GM23338 (cell line): ENCODE results near the gene NAA30. TPM values are rescaled to one million over a fixed set of nuclear protein-coding genes. Genes with fewer than 3 reads are reported as not detected.

ENCODE experiments used
- ATAC-seq: fragments of 200-7000 bp; cut with Tn5 transposase; 3 replicates; pipeline ENCODE4 v1.9.1; 2020
- DNase-seq: peaks from one replicate; pipeline ENCODE4 v3.0.0-alpha.2; 2015; ENCODE audit warnings: low spot score
- H2AFZ ChIP-seq: fragments of 200-600 bp; sonication (generic); 2 replicates; pipeline ENCODE4 v1.8.0; 2016; ENCODE audit warnings: antibody characterized with exemption, mild to moderate bottlenecking, moderate library complexity
- H3F3A ChIP-seq: fragments of 200-600 bp; sonication (generic); replicated peaks from 2 replicates; pipeline ENCODE4 v1.8.0; 2017; ENCODE audit warnings: antibody characterized with exemption, mixed run types, low read depth
- H3K27ac ChIP-seq: fragments of 200-600 bp; sonication (generic); 2 replicates; pipeline ENCODE4 v1.6.1; 2016; ENCODE audit warnings: low read depth
- H3K27me3 ChIP-seq: fragments of 200-600 bp; sonication (generic); 2 replicates; pipeline ENCODE4 v1.8.0; 2016; ENCODE audit warnings: mild to moderate bottlenecking, mixed run types, moderate library complexity; ENCODE audit not compliant: insufficient read depth
- H3K36me3 ChIP-seq: fragments of 200-600 bp; sonication (generic); 2 replicates; pipeline ENCODE4 v1.8.0; 2016; ENCODE audit warnings: mild to moderate bottlenecking; ENCODE audit not compliant: insufficient read depth
- H3K4me1 ChIP-seq: fragments of 200-600 bp; sonication (generic); 2 replicates; pipeline ENCODE4 v1.8.0; 2016; ENCODE audit warnings: mild to moderate bottlenecking, moderate library complexity; ENCODE audit not compliant: insufficient read depth
- H3K4me2 ChIP-seq: fragments of 200-600 bp; sonication (generic); 2 replicates; pipeline ENCODE4 v1.7.1; 2017; ENCODE audit warnings: mixed run types
- H3K4me3 ChIP-seq: fragments of 200-600 bp; sonication (generic); 2 replicates; pipeline ENCODE4 v1.6.1; 2016; ENCODE audit warnings: mixed run types
- H3K79me2 ChIP-seq: fragments of 200-600 bp; sonication (generic); replicated peaks from 2 replicates; pipeline ENCODE4 v1.8.0; 2017; ENCODE audit warnings: mild to moderate bottlenecking; ENCODE audit not compliant: insufficient read depth
- H3K9me2 ChIP-seq: fragments of 200-600 bp; sonication (generic); 2 replicates; pipeline ENCODE4 v1.8.0; 2017; ENCODE audit not compliant: insufficient read depth
- H4K20me1 ChIP-seq: fragments of 200-600 bp; sonication (generic); replicated peaks from 2 replicates; pipeline ENCODE4 v1.8.0; 2017; ENCODE audit warnings: mild to moderate bottlenecking; ENCODE audit not compliant: insufficient read depth
- H3K27ac Mint-ChIP-seq: 2 replicates; pipeline ENCODE4 v1.8.0; 2020; ENCODE audit warnings: inconsistent platforms, mild to moderate bottlenecking, moderate library complexity, mixed read lengths
- H3K27me3 Mint-ChIP-seq: 3 replicates; pipeline ENCODE4 v1.8.0; 2022; ENCODE audit warnings: low read depth, mild to moderate bottlenecking, moderate library complexity, mixed read lengths, inconsistent platforms; ENCODE audit not compliant: insufficient read depth, poor library complexity
- H3K36me3 Mint-ChIP-seq: 3 replicates; pipeline ENCODE4 v1.8.0; 2021; ENCODE audit warnings: low read depth, mild to moderate bottlenecking, inconsistent platforms, moderate library complexity, mixed read lengths
- H3K4me1 Mint-ChIP-seq: 3 replicates; pipeline ENCODE4 v1.8.0; 2020; ENCODE audit warnings: mild to moderate bottlenecking, inconsistent platforms, mixed read lengths
- H3K4me3 Mint-ChIP-seq: 3 replicates; pipeline ENCODE4 v1.8.0; 2021; ENCODE audit warnings: moderate library complexity, mild to moderate bottlenecking, inconsistent platforms, mixed read lengths
- H3K9me3 Mint-ChIP-seq: 3 replicates; pipeline ENCODE4 v1.8.0; 2020; ENCODE audit warnings: moderate library complexity, mild to moderate bottlenecking, inconsistent platforms, mixed read lengths
- CREB1 ChIP-seq: fragments of 250-450 bp; sonication (Bioruptor Pico); IDR thresholded peaks from 2 replicates; pipeline ENCODE4 v1.5.0; 2020; ENCODE audit warnings: low read depth, mild to moderate bottlenecking, moderate library complexity
- EZH2 ChIP-seq: fragments of 200-600 bp; sonication (generic); IDR thresholded peaks from one replicate; pipeline ENCODE4 v1.8.0; 2017; ENCODE audit warnings: antibody characterized with exemption, mild to moderate bottlenecking, low read depth; ENCODE audit not compliant: unreplicated experiment
- EZH2phosphoT487 ChIP-seq: fragments of 200-600 bp; sonication (generic); IDR thresholded peaks from one replicate; pipeline ENCODE4 v1.8.1; 2018; ENCODE audit warnings: antibody characterized with exemption; ENCODE audit not compliant: unreplicated experiment
- JUNB ChIP-seq: IDR thresholded peaks from one replicate; pipeline ENCODE4 v1.6.1; 2016; ENCODE audit warnings: antibody characterized with exemption; ENCODE audit not compliant: unreplicated experiment
- NANOG ChIP-seq: IDR thresholded peaks from 2 replicates; pipeline ENCODE4 v1.6.1; 2016; ENCODE audit warnings: antibody characterized with exemption, borderline replicate concordance
- POLR2AphosphoS5 ChIP-seq: IDR thresholded peaks from 2 replicates; pipeline ENCODE4 v1.6.1; 2016; ENCODE audit warnings: antibody characterized with exemption, low read depth
- STAT1 ChIP-seq: IDR thresholded peaks from one replicate; pipeline ENCODE4 v1.6.1; 2016; ENCODE audit warnings: antibody characterized with exemption; ENCODE audit not compliant: unreplicated experiment
- ZNF114 ChIP-seq: fragments of 250-450 bp; sonication (Bioruptor Pico); IDR thresholded peaks from 2 replicates; pipeline ENCODE4 v1.5.0; 2020; ENCODE audit warnings: mild to moderate bottlenecking, moderate library complexity
- ZNF331 ChIP-seq: fragments of 250-450 bp; sonication (Bioruptor Pico); IDR thresholded peaks from 2 replicates; pipeline ENCODE4 v1.5.0; 2020; ENCODE audit warnings: low read depth, mild to moderate bottlenecking, moderate library complexity
- polyA plus RNA-seq: library from polyadenylated mRNA; unstranded; fragments of >200 nt; fragmentation: Nextera tagmentation; extraction: Ambion mirVana; gene quantifications from 2 replicates; pipeline ENCODE4 v1.2.1, GENCODE V29; 2016
- total RNA-seq: library from RNA; depleted of rRNA; stranded (reverse); fragments of >200 nt; shearing (Covaris generic); gene quantifications from 2 replicates; pipeline ENCODE4 v1.2.3, GENCODE V29; 2014
- TF ChIP-seq, protein P1 (sequence below), 2 experiments: fragments of 200-600 bp in 1 of 2; sonication (generic) in 1 of 2; conservative IDR thresholded peaks; 2 replicates each; pipeline versions ENCODE4 v1.5.1 to v1.6.1; 2016 to 2017; ENCODE audit warnings: antibody characterized with exemption in 2 of 2, low read depth in 2 of 2, mild to moderate bottlenecking in 2 of 2, moderate library complexity in 1 of 2
- TF ChIP-seq, protein P2 (sequence below): IDR thresholded peaks from 2 replicates; pipeline ENCODE4 v1.6.1; 2016; ENCODE audit warnings: antibody characterized with exemption
- TF ChIP-seq, protein P3 (sequence below): fragments of 250-450 bp; sonication (Bioruptor Pico); IDR thresholded peaks from 2 replicates; pipeline ENCODE4 v1.5.0; 2020; ENCODE audit warnings: mild to moderate bottlenecking, moderate library complexity
- TF ChIP-seq, protein P4 (sequence below): IDR thresholded peaks from one replicate; pipeline ENCODE4 v1.6.1; 2018; ENCODE audit warnings: antibody characterized with exemption; ENCODE audit not compliant: unreplicated experiment

Gene NAA30
- total and polyA plus RNA-seq, 2 experiments from 2014 or later: 7.5 to 27.1 TPM

DNA sequence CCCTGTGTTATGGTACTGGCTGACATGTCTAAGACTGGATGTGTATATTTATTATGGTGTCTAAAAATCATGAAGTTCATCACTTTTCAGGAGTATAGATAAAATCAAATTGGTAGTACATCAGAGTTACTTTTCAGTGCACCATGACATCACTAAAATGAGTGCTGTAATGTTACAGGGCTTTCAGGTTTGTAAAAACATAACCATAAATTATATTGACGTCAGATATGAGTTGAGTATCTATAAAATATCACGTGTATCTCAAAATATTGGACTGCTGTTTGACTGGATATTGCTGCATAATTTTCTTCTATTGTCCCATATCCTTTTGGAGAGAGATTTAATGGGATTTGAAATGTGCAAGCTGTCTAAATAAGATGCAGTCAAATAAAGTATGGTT, 22.0 kb downstream of the NAA30 start:
- Histone ChIP-seq H3K9me2 (no peaks in the 10 kb centered on the region), H3F3A (no peaks in the 10 kb centered on the region), H3K4me3 (no peak overlapping the region), H2AFZ (no peak overlapping the region), H3K27me3 (no peaks in the 10 kb centered on the region), H3K79me2 (peaks cover 9% of the 10 kb centered on the region; the same call in 1 of the 2 replicates), H3K27ac (no peak overlapping the region), H4K20me1 (no peaks in the 10 kb centered on the region), H3K4me2 (no peak overlapping the region), H3K36me3 (no peaks in the 10 kb centered on the region), H3K4me1 (no peaks in the 10 kb centered on the region)
- Mint-ChIP-seq H3K27ac (no peak overlapping the region), H3K9me3 (no peaks in the 10 kb centered on the region), H3K27me3 (no peaks in the 10 kb centered on the region), H3K36me3 (no peaks in the 10 kb centered on the region), H3K4me3 (no peak overlapping the region), H3K4me1 (peaks cover 2% of the 10 kb centered on the region; the same call in 1 of the 3 replicates)
- DNase-seq (no peak), ATAC-seq (no peak)
- TF ChIP-seq, protein P1, sequence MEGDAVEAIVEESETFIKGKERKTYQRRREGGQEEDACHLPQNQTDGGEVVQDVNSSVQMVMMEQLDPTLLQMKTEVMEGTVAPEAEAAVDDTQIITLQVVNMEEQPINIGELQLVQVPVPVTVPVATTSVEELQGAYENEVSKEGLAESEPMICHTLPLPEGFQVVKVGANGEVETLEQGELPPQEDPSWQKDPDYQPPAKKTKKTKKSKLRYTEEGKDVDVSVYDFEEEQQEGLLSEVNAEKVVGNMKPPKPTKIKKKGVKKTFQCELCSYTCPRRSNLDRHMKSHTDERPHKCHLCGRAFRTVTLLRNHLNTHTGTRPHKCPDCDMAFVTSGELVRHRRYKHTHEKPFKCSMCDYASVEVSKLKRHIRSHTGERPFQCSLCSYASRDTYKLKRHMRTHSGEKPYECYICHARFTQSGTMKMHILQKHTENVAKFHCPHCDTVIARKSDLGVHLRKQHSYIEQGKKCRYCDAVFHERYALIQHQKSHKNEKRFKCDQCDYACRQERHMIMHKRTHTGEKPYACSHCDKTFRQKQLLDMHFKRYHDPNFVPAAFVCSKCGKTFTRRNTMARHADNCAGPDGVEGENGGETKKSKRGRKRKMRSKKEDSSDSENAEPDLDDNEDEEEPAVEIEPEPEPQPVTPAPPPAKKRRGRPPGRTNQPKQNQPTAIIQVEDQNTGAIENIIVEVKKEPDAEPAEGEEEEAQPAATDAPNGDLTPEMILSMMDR (conservative IDR thresholded peaks at IDR 0.05; ENCODE audit: low read depth in 2 of 2): no peak
- TF ChIP-seq, protein P2, sequence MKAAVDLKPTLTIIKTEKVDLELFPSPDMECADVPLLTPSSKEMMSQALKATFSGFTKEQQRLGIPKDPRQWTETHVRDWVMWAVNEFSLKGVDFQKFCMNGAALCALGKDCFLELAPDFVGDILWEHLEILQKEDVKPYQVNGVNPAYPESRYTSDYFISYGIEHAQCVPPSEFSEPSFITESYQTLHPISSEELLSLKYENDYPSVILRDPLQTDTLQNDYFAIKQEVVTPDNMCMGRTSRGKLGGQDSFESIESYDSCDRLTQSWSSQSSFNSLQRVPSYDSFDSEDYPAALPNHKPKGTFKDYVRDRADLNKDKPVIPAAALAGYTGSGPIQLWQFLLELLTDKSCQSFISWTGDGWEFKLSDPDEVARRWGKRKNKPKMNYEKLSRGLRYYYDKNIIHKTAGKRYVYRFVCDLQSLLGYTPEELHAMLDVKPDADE: no peak
- no peak for TF ChIP-seq EZH2
- TF ChIP-seq CREB1 (CRISPR knock-in tag): no peak
- no peak for TF ChIP-seq EZH2phosphoT487
- no peak for TF ChIP-seq POLR2AphosphoS5
- TF ChIP-seq ZNF331 (CRISPR knock-in tag): no peak
- TF ChIP-seq, protein P3, sequence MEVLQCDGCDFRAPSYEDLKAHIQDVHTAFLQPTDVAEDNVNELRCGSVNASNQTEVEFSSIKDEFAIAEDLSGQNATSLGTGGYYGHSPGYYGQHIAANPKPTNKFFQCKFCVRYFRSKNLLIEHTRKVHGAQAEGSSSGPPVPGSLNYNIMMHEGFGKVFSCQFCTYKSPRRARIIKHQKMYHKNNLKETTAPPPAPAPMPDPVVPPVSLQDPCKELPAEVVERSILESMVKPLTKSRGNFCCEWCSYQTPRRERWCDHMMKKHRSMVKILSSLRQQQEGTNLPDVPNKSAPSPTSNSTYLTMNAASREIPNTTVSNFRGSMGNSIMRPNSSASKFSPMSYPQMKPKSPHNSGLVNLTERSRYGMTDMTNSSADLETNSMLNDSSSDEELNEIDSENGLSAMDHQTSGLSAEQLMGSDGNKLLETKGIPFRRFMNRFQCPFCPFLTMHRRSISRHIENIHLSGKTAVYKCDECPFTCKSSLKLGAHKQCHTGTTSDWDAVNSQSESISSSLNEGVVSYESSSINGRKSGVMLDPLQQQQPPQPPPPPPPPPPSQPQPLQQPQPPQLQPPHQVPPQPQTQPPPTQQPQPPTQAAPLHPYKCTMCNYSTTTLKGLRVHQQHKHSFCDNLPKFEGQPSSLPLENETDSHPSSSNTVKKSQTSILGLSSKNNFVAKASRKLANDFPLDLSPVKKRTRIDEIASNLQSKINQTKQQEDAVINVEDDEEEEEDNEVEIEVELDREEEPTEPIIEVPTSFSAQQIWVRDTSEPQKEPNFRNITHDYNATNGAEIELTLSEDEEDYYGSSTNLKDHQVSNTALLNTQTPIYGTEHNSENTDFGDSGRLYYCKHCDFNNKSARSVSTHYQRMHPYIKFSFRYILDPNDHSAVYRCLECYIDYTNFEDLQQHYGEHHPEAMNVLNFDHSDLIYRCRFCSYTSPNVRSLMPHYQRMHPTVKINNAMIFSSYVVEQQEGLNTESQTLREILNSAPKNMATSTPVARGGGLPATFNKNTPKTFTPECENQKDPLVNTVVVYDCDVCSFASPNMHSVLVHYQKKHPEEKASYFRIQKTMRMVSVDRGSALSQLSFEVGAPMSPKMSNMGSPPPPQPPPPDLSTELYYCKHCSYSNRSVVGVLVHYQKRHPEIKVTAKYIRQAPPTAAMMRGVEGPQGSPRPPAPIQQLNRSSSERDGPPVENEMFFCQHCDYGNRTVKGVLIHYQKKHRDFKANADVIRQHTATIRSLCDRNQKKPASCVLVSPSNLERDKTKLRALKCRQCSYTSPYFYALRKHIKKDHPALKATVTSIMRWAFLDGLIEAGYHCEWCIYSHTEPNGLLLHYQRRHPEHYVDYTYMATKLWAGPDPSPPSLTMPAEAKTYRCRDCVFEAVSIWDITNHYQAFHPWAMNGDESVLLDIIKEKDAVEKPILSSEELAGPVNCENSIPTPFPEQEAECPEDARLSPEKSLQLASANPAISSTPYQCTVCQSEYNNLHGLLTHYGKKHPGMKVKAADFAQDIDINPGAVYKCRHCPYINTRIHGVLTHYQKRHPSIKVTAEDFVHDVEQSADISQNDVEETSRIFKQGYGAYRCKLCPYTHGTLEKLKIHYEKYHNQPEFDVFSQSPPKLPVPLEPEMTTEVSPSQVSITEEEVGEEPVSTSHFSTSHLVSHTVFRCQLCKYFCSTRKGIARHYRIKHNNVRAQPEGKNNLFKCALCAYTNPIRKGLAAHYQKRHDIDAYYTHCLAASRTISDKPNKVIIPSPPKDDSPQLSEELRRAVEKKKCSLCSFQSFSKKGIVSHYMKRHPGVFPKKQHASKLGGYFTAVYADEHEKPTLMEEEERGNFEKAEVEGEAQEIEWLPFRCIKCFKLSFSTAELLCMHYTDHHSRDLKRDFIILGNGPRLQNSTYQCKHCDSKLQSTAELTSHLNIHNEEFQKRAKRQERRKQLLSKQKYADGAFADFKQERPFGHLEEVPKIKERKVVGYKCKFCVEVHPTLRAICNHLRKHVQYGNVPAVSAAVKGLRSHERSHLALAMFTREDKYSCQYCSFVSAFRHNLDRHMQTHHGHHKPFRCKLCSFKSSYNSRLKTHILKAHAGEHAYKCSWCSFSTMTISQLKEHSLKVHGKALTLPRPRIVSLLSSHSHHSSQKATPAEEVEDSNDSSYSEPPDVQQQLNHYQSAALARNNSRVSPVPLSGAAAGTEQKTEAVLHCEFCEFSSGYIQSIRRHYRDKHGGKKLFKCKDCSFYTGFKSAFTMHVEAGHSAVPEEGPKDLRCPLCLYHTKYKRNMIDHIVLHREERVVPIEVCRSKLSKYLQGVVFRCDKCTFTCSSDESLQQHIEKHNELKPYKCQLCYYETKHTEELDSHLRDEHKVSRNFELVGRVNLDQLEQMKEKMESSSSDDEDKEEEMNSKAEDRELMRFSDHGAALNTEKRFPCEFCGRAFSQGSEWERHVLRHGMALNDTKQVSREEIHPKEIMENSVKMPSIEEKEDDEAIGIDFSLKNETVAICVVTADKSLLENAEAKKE (CRISPR knock-in tag): no peak
- no peak for TF ChIP-seq JUNB
- no peak for TF ChIP-seq STAT1
- no peak for TF ChIP-seq NANOG
- TF ChIP-seq ZNF114 (CRISPR knock-in tag): no peak
- TF ChIP-seq, protein P4, sequence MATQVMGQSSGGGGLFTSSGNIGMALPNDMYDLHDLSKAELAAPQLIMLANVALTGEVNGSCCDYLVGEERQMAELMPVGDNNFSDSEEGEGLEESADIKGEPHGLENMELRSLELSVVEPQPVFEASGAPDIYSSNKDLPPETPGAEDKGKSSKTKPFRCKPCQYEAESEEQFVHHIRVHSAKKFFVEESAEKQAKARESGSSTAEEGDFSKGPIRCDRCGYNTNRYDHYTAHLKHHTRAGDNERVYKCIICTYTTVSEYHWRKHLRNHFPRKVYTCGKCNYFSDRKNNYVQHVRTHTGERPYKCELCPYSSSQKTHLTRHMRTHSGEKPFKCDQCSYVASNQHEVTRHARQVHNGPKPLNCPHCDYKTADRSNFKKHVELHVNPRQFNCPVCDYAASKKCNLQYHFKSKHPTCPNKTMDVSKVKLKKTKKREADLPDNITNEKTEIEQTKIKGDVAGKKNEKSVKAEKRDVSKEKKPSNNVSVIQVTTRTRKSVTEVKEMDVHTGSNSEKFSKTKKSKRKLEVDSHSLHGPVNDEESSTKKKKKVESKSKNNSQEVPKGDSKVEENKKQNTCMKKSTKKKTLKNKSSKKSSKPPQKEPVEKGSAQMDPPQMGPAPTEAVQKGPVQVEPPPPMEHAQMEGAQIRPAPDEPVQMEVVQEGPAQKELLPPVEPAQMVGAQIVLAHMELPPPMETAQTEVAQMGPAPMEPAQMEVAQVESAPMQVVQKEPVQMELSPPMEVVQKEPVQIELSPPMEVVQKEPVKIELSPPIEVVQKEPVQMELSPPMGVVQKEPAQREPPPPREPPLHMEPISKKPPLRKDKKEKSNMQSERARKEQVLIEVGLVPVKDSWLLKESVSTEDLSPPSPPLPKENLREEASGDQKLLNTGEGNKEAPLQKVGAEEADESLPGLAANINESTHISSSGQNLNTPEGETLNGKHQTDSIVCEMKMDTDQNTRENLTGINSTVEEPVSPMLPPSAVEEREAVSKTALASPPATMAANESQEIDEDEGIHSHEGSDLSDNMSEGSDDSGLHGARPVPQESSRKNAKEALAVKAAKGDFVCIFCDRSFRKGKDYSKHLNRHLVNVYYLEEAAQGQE: no peak
